ENCODE data around the gene PSMB11. TPM values are rescaled to one million over a fixed set of nuclear protein-coding genes. Genes with fewer than 3 reads are reported as not detected.

Gene PSMB11
- total and polyA plus RNA-seq, 2 donors (not counting 3 experiments of a cell fraction or from before 2014, with no cell fraction given), result not detected

DNA sequence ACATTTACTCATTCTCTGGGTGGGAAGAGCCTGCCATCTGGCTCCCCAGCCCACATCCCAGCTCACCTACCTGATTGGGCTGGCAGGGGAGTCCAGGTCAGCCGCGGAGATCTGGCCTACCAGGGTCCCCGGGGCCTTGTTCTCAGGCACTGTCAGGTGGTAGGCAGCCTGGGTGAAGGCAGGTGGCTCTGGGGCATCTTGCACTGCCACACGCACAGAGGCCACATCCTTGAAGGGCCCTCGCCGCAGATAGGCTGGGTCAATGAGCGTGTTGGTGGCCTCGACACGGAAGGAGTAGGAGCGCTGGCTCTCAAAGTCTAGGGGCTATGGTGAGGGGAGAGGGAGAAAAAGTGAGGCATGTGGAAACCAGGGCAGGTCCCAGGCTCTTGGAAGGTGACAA lies 11.4 kb downstream of the PSMB11 start:
- no TSS peak for BruUV-seq (replicated peaks)
- H3K27me3 ChIP-seq (ENCODE audit: control insufficient read depth in 2 of 2, insufficient read depth in 2 of 2, low read length in 2 of 2), result no peaks in the 10 kb centered on the region
- H2AFZ ChIP-seq (ENCODE audit: low read depth, low read length), result no peak overlapping the region
- H4K20me1 ChIP-seq (replicated peaks; ENCODE audit: control insufficient read depth, extremely low read depth, insufficient read depth, low read length), result no peaks in the 10 kb centered on the region
- H3K9ac ChIP-seq (replicated peaks; ENCODE audit: extremely low read depth, insufficient read depth, low read length), result no peak overlapping the region
- no peak overlapping the region for H3K27ac ChIP-seq (ENCODE audit: insufficient read depth, low read depth, low read length)
- H3K4me2 ChIP-seq (ENCODE audit: insufficient read depth, low read length), result no peak overlapping the region
- dilution Hi-C loops (cut with MboI; ENCODE audit: extremely low pct_ligation_motif_present, low sequenced_read_pairs), result no loop called here
- intact Hi-C loops (cut with micrococcal nuclease), result loop anchor here (10.0 kb wide), 1 partner anchor 229 kb away; the partner anchor contains the start of gene MRPL52
- peaks cover 0 to 13% of the 10 kb centered on the region in 2 experiments for H3K36me3 ChIP-seq (ENCODE audit: control insufficient read depth in 2 of 2, extremely low read depth in 1 of 2, insufficient read depth in 2 of 2, low read length in 2 of 2)
- no peaks in the 10 kb centered on the region for H3K9me1 ChIP-seq (replicated peaks; ENCODE audit: control insufficient read depth, extremely low read depth, insufficient read depth, low read length)
- H3K4me3 ChIP-seq (replicated peaks in 1 of 3; ENCODE audit: insufficient read depth in 1 of 3, low read depth in 1 of 3, low read length in 3 of 3), result no peak overlapping the region
- H3K4me1 ChIP-seq (ENCODE audit: control insufficient read depth, extremely low read depth, insufficient read depth, low read length), result peaks cover 12% of the 10 kb centered on the region
- FAIRE-seq (no peak), DNase-seq (ENCODE audit: low read depth, low spot score) (no peak)
- no peaks in the 10 kb centered on the region for H3K9me3 ChIP-seq (replicated peaks; ENCODE audit: control insufficient read depth, insufficient read depth, low read length)
- POLR2A ChIA-PET, result interaction anchor here (1.3 kb wide), 1 partner anchor 67 kb away, joined by 4 read pairs; no protein-coding TSS in a partner anchor
- no peaks in the 10 kb centered on the region for H3K79me2 ChIP-seq (ENCODE audit: control insufficient read depth, insufficient read depth, low read length)
- CTCF ChIA-PET, result interaction anchor here (1.9 to 13.4 kb wide), 2 partner anchors 9 to 65 kb away, joined by 6 to 1071 read pairs; partner anchors contain the start of gene AJUBA
- TF ChIP-seq JUN (IDR thresholded peaks at IDR 0.05; ENCODE audit: borderline replicate concordance, insufficient read depth, insufficient read length, low read depth), result no peak
- no peak for TF ChIP-seq POLR2AphosphoS5 (IDR thresholded peaks at IDR 0.05; ENCODE audit: insufficient read depth, low read depth, low read length)
- no peak for TF ChIP-seq EZH2 (IDR thresholded peaks at IDR 0.05; ENCODE audit: borderline replicate concordance, low read depth, low read length, severe bottlenecking)
- no peak for TF ChIP-seq GATA2 (IDR thresholded peaks at IDR 0.05; ENCODE audit: insufficient read depth, insufficient read length, low read depth, low read length)
- no peak for TF ChIP-seq CTCF (IDR thresholded peaks at IDR 0.05; ENCODE audit: extremely low read depth in 1 of 2, insufficient read depth in 1 of 2, low read depth in 1 of 2, low read length in 2 of 2)
